ENCODE data around the gene NLRX1. TPM values are rescaled to one million over a fixed set of nuclear protein-coding genes. Genes with fewer than 3 reads are reported as not detected.

Gene NLRX1
- total and polyA plus RNA-seq, 2 donors (not counting 1 experiment from before 2014, with no cell fraction given): 6.6 to 21.3 TPM

- Histone ChIP-seq H3K36me3 (ENCODE audit: control insufficient read depth, insufficient read depth, low read length) (no peaks in the 10 kb centered on the region), H3K4me2 (ENCODE audit: extremely low read depth, insufficient read depth, low read length) (no peak overlapping the region), H3K9me3 (ENCODE audit: control insufficient read depth, insufficient read depth, low read depth, low read length) (no peaks in the 10 kb centered on the region), H2AFZ (ENCODE audit: low read length) (no peak overlapping the region), H3K4me1 (ENCODE audit: control insufficient read depth, extremely low read depth, insufficient read depth, low read length) (no peaks in the 10 kb centered on the region), H3K79me2 (ENCODE audit: control insufficient read depth, insufficient read depth, low read length) (no peaks in the 10 kb centered on the region), H3K9ac (ENCODE audit: insufficient read depth, low read length) (no peak overlapping the region), H3K27ac (ENCODE audit: insufficient read depth, low read length) (no peak overlapping the region), H3K27me3 (ENCODE audit: control insufficient read depth, insufficient read depth, low read length) (peaks cover 16% of the 10 kb centered on the region), H3K4me3 (replicated peaks in 1 of 4; ENCODE audit: control extremely low read depth in 1 of 4, insufficient read depth in 1 of 4, low read depth in 3 of 4, low read length in 4 of 4) (no peak overlapping the region), H4K20me1 (ENCODE audit: control insufficient read depth, extremely low read depth, insufficient read depth, low read length) (no peaks in the 10 kb centered on the region)
- no peak for DNase-seq (ENCODE audit: low read depth in 2 of 2)
- no peak for TF ChIP-seq CTCF (conservative IDR thresholded peaks at IDR 0.05 in 1 of 2, IDR thresholded peaks at IDR 0.05 in 1 of 2; ENCODE audit: low read depth in 1 of 2, low read length in 2 of 2)
- no peak for TF ChIP-seq EZH2 (IDR thresholded peaks at IDR 0.05; ENCODE audit: low read length, missing control alignments)
These were observed 18.8 kb downstream of the NLRX1 start for GRCh38 chr11:119187123-119187892.

- H2AFZ ChIP-seq (ENCODE audit: low read length): no peak overlapping the region
- TF ChIP-seq CTCF (conservative IDR thresholded peaks at IDR 0.05 in 1 of 2, IDR thresholded peaks at IDR 0.05 in 1 of 2; ENCODE audit: low read depth in 1 of 2, low read length in 2 of 2): no peak
- no peak for DNase-seq (ENCODE audit: low read depth in 2 of 2)
- H3K9me3 ChIP-seq (ENCODE audit: control insufficient read depth, insufficient read depth, low read depth, low read length): no peaks in the 10 kb centered on the region
- no peak overlapping the region for H3K9ac ChIP-seq (ENCODE audit: insufficient read depth, low read length)
- H3K27ac ChIP-seq (ENCODE audit: insufficient read depth, low read length): no peak overlapping the region
- H3K4me2 ChIP-seq (ENCODE audit: extremely low read depth, insufficient read depth, low read length): no peak overlapping the region
- no peaks in the 10 kb centered on the region for H3K36me3 ChIP-seq (ENCODE audit: control insufficient read depth, insufficient read depth, low read length)
- no peaks in the 10 kb centered on the region for H3K79me2 ChIP-seq (ENCODE audit: control insufficient read depth, insufficient read depth, low read length)
- H3K27me3 ChIP-seq (ENCODE audit: control insufficient read depth, insufficient read depth, low read length): peaks cover 16% of the 10 kb centered on the region
- no peak overlapping the region for H3K4me3 ChIP-seq (replicated peaks in 1 of 4; ENCODE audit: control extremely low read depth in 1 of 4, insufficient read depth in 1 of 4, low read depth in 3 of 4, low read length in 4 of 4)
- H4K20me1 ChIP-seq (ENCODE audit: control insufficient read depth, extremely low read depth, insufficient read depth, low read length): no peaks in the 10 kb centered on the region
- no peaks in the 10 kb centered on the region for H3K4me1 ChIP-seq (ENCODE audit: control insufficient read depth, extremely low read depth, insufficient read depth, low read length)
These were observed 19.5 kb downstream of the NLRX1 start for GRCh38 chr11:119188067-119188466.

- Histone ChIP-seq H4K20me1 (ENCODE audit: control insufficient read depth, extremely low read depth, insufficient read depth, low read length) (no peaks in the 10 kb centered on the region), H3K27me3 (ENCODE audit: control insufficient read depth, insufficient read depth, low read length) (peaks cover 16% of the 10 kb centered on the region), H3K9me3 (ENCODE audit: control insufficient read depth, insufficient read depth, low read depth, low read length) (no peaks in the 10 kb centered on the region), H3K4me1 (ENCODE audit: control insufficient read depth, extremely low read depth, insufficient read depth, low read length) (no peaks in the 10 kb centered on the region), H3K4me2 (ENCODE audit: extremely low read depth, insufficient read depth, low read length) (no peak overlapping the region), H3K4me3 (replicated peaks in 1 of 4; ENCODE audit: control extremely low read depth in 1 of 4, insufficient read depth in 1 of 4, low read depth in 3 of 4, low read length in 4 of 4) (no peak overlapping the region), H3K79me2 (ENCODE audit: control insufficient read depth, insufficient read depth, low read length) (no peaks in the 10 kb centered on the region), H3K9ac (ENCODE audit: insufficient read depth, low read length) (no peak overlapping the region), H3K36me3 (ENCODE audit: control insufficient read depth, insufficient read depth, low read length) (no peaks in the 10 kb centered on the region), H3K27ac (ENCODE audit: insufficient read depth, low read length) (no peak overlapping the region), H2AFZ (ENCODE audit: low read length) (no peak overlapping the region)
- DNase-seq (ENCODE audit: low read depth in 2 of 2): no peak
- TF ChIP-seq EZH2 (IDR thresholded peaks at IDR 0.05; ENCODE audit: low read length, missing control alignments) (no peak), CTCF (conservative IDR thresholded peaks at IDR 0.05 in 1 of 2, IDR thresholded peaks at IDR 0.05 in 1 of 2; ENCODE audit: low read depth in 1 of 2, low read length in 2 of 2) (no peak)
These were observed 20.4 kb downstream of the NLRX1 start for GRCh38 chr11:119188887-119189286.
